ENCODE measurements around the gene PCSK5. TPM values are rescaled to one million over a fixed set of nuclear protein-coding genes. Genes with fewer than 3 reads are reported as not detected.

The PCSK5 gene
- total RNA-seq, 1 experiment from 2014 or later, result 6.9 TPM

- intact Hi-C loops (cut with micrococcal nuclease), result no loop called here
- BruUV-seq (replicated peaks), result no TSS peak
- no peak overlapping the region for H3K9ac ChIP-seq (ENCODE audit: low read length)
- H3K4me3 ChIP-seq (replicated peaks in 1 of 2; ENCODE audit: low read depth in 1 of 2, low read length in 2 of 2), result no peak overlapping the region
- no peaks in the 10 kb centered on the region for H3K79me2 ChIP-seq (ENCODE audit: insufficient read depth, low read length)
- peaks cover 21 to 23% of the 10 kb centered on the region in 2 experiments for H3K4me1 ChIP-seq (ENCODE audit: control insufficient read depth in 1 of 2, insufficient read depth in 2 of 2, low read length in 2 of 2)
- H2AFZ ChIP-seq (ENCODE audit: low read depth, low read length, poor library complexity, severe bottlenecking), result no peak overlapping the region
- RAD21 ChIA-PET (ENCODE audit: low non-redundant PET in 1 of 2, low total read pairs in 2 of 2, uncharacterized antibody in 2 of 2, unreplicated experiment in 2 of 2), result no interaction called here
- ATAC-seq (no peak), DNase-seq (ENCODE audit: low read depth, low spot score) (no peak)
- H3K27ac ChIP-seq (ENCODE audit: low read depth, low read length), result no peak overlapping the region
- H3K9me3 ChIP-seq (ENCODE audit: control insufficient read depth in 1 of 2, insufficient read depth in 1 of 2, low read depth in 1 of 2, low read length in 2 of 2), result no peaks in the 10 kb centered on the region
- H4K20me1 ChIP-seq (ENCODE audit: insufficient read depth), result no peaks in the 10 kb centered on the region
- no peaks in the 10 kb centered on the region for H3K27me3 ChIP-seq (ENCODE audit: insufficient read depth, low read length)
- POLR2A ChIA-PET, result interaction anchor here (0.7 kb wide), 1 partner anchor 20 kb away, joined by 3 read pairs; no protein-coding TSS in a partner anchor
- CTCF ChIA-PET, result no interaction called here
- TF ChIP-seq ZNF274 (IDR thresholded peaks at IDR 0.05; ENCODE audit: low read depth, low read length) (no peak), CEBPB (IDR thresholded peaks at IDR 0.05; ENCODE audit: low read depth) (no peak), RAD21 (IDR thresholded peaks at IDR 0.05; ENCODE audit: low read depth) (no peak), ZFX (IDR thresholded peaks at IDR 0.05) (no peak), TCF7L2 (IDR thresholded peaks at IDR 0.05; ENCODE audit: borderline replicate concordance, extremely low read depth, insufficient read depth, insufficient read length) (no peak), POLR2AphosphoS5 (IDR thresholded peaks at IDR 0.05; ENCODE audit: low read depth, low read length) (no peak), JUND (IDR thresholded peaks at IDR 0.05) (no peak), EZH2phosphoT487 (IDR thresholded peaks at IDR 0.05; ENCODE audit: borderline replicate concordance) (no peak), CTCF (IDR thresholded peaks at IDR 0.05 in 2 of 3, conservative IDR thresholded peaks at IDR 0.05 in 1 of 3; ENCODE audit: borderline replicate concordance in 1 of 3, insufficient read depth in 1 of 3, low read depth in 2 of 3, low read length in 2 of 3) (no peak), SP1 (IDR thresholded peaks at IDR 0.05; ENCODE audit: low read depth) (no peak), REST (IDR thresholded peaks at IDR 0.05; ENCODE audit: low read depth) (no peak)
- H3K9me2 ChIP-seq (ENCODE audit: insufficient read depth), result no peaks in the 10 kb centered on the region
- H3K4me2 ChIP-seq (ENCODE audit: low read length), result no peak overlapping the region
- H3K36me3 ChIP-seq (ENCODE audit: control insufficient read depth in 1 of 2, insufficient read depth in 2 of 2, low read length in 2 of 2), result no peaks in the 10 kb centered on the region
Measured at GRCh38 chr9:76372336-76372735, 481.9 kb downstream of the PCSK5 start.
